GM23248 (cell line): ENCODE results near the gene RBFOX1. TPM values are rescaled to one million over a fixed set of nuclear protein-coding genes. Genes with fewer than 3 reads are reported as not detected.

Experiments used
- DNase-seq: peaks from one replicate; pipeline ENCODE4 v3.0.0-alpha.2; 2015
- H2AFZ ChIP-seq: fragments of 200-600 bp; sonication (generic); 2 replicates; pipeline ENCODE4 v1.6.1; 2016; ENCODE audit warnings: antibody characterized with exemption
- H3F3A ChIP-seq: fragments of 200-600 bp; sonication (generic); 2 replicates; pipeline ENCODE4 v1.6.1; 2016; ENCODE audit warnings: mild to moderate bottlenecking, antibody characterized with exemption, mixed run types; ENCODE audit not compliant: insufficient read depth
- H3K27ac ChIP-seq: fragments of 200-600 bp; sonication (generic); 2 replicates; pipeline ENCODE4 v1.5.1; 2016; ENCODE audit warnings: mild to moderate bottlenecking
- H3K27me3 ChIP-seq: fragments of 200-600 bp; sonication (generic); replicated peaks from 2 replicates; pipeline ENCODE4 v1.6.1; 2016; ENCODE audit warnings: mild to moderate bottlenecking; ENCODE audit not compliant: insufficient read depth
- H3K36me3 ChIP-seq: fragments of 200-600 bp; sonication (generic); 2 replicates; pipeline ENCODE4 v1.6.1; 2016; ENCODE audit warnings: low read depth, mild to moderate bottlenecking
- H3K4me1 ChIP-seq: fragments of 200-600 bp; sonication (generic); 2 replicates; pipeline ENCODE4 v1.6.1; 2016; ENCODE audit warnings: mild to moderate bottlenecking; ENCODE audit not compliant: insufficient read depth
- H3K4me2 ChIP-seq: fragments of 200-600 bp; sonication (generic); one replicate; pipeline ENCODE4 v1.6.1; 2016; ENCODE audit warnings: mild to moderate bottlenecking; ENCODE audit not compliant: unreplicated experiment
- H3K4me3 ChIP-seq: fragments of 200-600 bp; sonication (generic); 2 replicates; pipeline ENCODE4 v1.5.1; 2016; ENCODE audit warnings: mild to moderate bottlenecking
- H3K79me2 ChIP-seq: fragments of 200-600 bp; sonication (generic); 2 replicates; pipeline ENCODE4 v1.6.1; 2016; ENCODE audit warnings: mild to moderate bottlenecking; ENCODE audit not compliant: insufficient read depth
- H3K9ac ChIP-seq: fragments of 200-600 bp; sonication (generic); 2 replicates; pipeline ENCODE4 v1.6.1; 2016; ENCODE audit warnings: mild to moderate bottlenecking
- H3K9me2 ChIP-seq: fragments of 200-600 bp; sonication (generic); 2 replicates; pipeline ENCODE4 v1.6.1; 2016; ENCODE audit warnings: mixed run types, mild to moderate bottlenecking, moderate library complexity; ENCODE audit not compliant: insufficient read depth
- H3K9me3 ChIP-seq: fragments of 200-600 bp; sonication (generic); one replicate; pipeline ENCODE4 v1.6.1; 2017; ENCODE audit warnings: low read depth
- H4K20me1 ChIP-seq: fragments of 200-600 bp; sonication (generic); 2 replicates; pipeline ENCODE4 v1.6.0; 2016; ENCODE audit not compliant: insufficient read depth
- EZH2 ChIP-seq: fragments of 200-600 bp; sonication (generic); IDR thresholded peaks from 2 replicates; pipeline ENCODE4 v1.6.1; 2018; ENCODE audit warnings: antibody characterized with exemption, mild to moderate bottlenecking; ENCODE audit not compliant: insufficient read depth, poor library complexity, severe bottlenecking
- EZH2phosphoT487 ChIP-seq: fragments of 200-600 bp; sonication (generic); IDR thresholded peaks from 2 replicates; pipeline ENCODE4 v1.6.1; 2018; ENCODE audit warnings: antibody characterized with exemption, moderate library complexity, mild to moderate bottlenecking, low read depth; ENCODE audit not compliant: insufficient read depth
- WGBS, 2 experiments: methylation state at CpG; one replicate each; pipeline ENCODE4 v1.1.6; 2015 to 2017; ENCODE audit warnings: low lambda C conversion rate in 2 of 2, low coverage in 1 of 2; ENCODE audit errors: missing lambda C conversion rate in 2 of 2; 5-methylcytosine and 5-hydroxymethylcytosine counted together
- in situ Hi-C: fragments of 300-500 bp; cut with MboI; formaldehyde crosslinking; loops from 2 replicates; pipeline ENCODE4 v1.15.0; 2020
- polyA plus RNA-seq: library from polyadenylated mRNA; unstranded; fragments of >200 nt; fragmentation: Nextera tagmentation; extraction: Ambion mirVana; gene quantifications from 2 replicates; pipeline ENCODE4 v1.2.1, GENCODE V29; 2016
- total RNA-seq: library from RNA; depleted of rRNA; stranded (reverse); fragments of >200 nt; shearing (Covaris generic); gene quantifications from 2 replicates; pipeline ENCODE4 v1.2.3, GENCODE V29; 2014

Gene RBFOX1
- total and polyA plus RNA-seq, 2 experiments from 2014 or later = not detected

GRCh38 chr16:7638306-7638705 is 305.7 kb downstream of the RBFOX1 start:
- Histone ChIP-seq H3K4me2 (no peak overlapping the region), H3K27ac (no peak overlapping the region), H3K9me3 (no peaks in the 10 kb centered on the region), H2AFZ (no peak overlapping the region), H3K79me2 (no peaks in the 10 kb centered on the region), H3K27me3 (no peaks in the 10 kb centered on the region), H4K20me1 (no peaks in the 10 kb centered on the region), H3K9me2 (no peaks in the 10 kb centered on the region), H3F3A (no peaks in the 10 kb centered on the region), H3K4me1 (no peaks in the 10 kb centered on the region), H3K4me3 (no peak overlapping the region), H3K36me3 (no peaks in the 10 kb centered on the region), H3K9ac (no peak overlapping the region)
- DNase-seq = no peak
- WGBS, 2 experiments = 22 to 23% methylated on average over 5 of the region's 5 CpGs
- no peak for TF ChIP-seq EZH2phosphoT487
- TF ChIP-seq EZH2 = no peak
- in situ Hi-C loops = no loop called here

- 2 to 6% methylated on average over 3 of the region's 3 CpGs for WGBS, 2 experiments
- Histone ChIP-seq H3K27me3 (no peaks in the 10 kb centered on the region), H3F3A (no peaks in the 10 kb centered on the region), H3K4me1 (no peaks in the 10 kb centered on the region), H3K4me3 (no peak overlapping the region), H3K9me2 (no peaks in the 10 kb centered on the region), H3K9me3 (no peaks in the 10 kb centered on the region), H4K20me1 (no peaks in the 10 kb centered on the region), H3K36me3 (no peaks in the 10 kb centered on the region), H3K79me2 (no peaks in the 10 kb centered on the region), H3K4me2 (no peak overlapping the region), H2AFZ (no peak overlapping the region), H3K9ac (no peak overlapping the region), H3K27ac (no peak overlapping the region)
- TF ChIP-seq EZH2phosphoT487 = no peak
- TF ChIP-seq EZH2 = no peak
- in situ Hi-C loops = no loop called here
- DNase-seq = no peak
Measured at GRCh38 chr16:7640334-7640733, 307.7 kb downstream of the RBFOX1 start.

- Histone ChIP-seq H4K20me1 (no peaks in the 10 kb centered on the region), H3K27me3 (no peaks in the 10 kb centered on the region), H3F3A (no peaks in the 10 kb centered on the region), H2AFZ (no peak overlapping the region), H3K4me3 (no peak overlapping the region), H3K9me3 (no peaks in the 10 kb centered on the region), H3K9ac (no peak overlapping the region), H3K79me2 (no peaks in the 10 kb centered on the region), H3K9me2 (no peaks in the 10 kb centered on the region), H3K27ac (no peak overlapping the region), H3K4me2 (no peak overlapping the region), H3K36me3 (no peaks in the 10 kb centered on the region), H3K4me1 (no peaks in the 10 kb centered on the region)
- no peak for TF ChIP-seq EZH2phosphoT487
- no peak for TF ChIP-seq EZH2
- 18 to 20% methylated on average over 6 of the region's 6 CpGs for WGBS, 2 experiments
- no peak for DNase-seq
- in situ Hi-C loops = no loop called here
Measured at GRCh38 chr16:7644176-7644575, 311.5 kb downstream of the RBFOX1 start.

- Histone ChIP-seq H3K9me2 (no peaks in the 10 kb centered on the region), H2AFZ (no peak overlapping the region), H3K4me3 (no peak overlapping the region), H3K4me1 (no peaks in the 10 kb centered on the region), H3K36me3 (no peaks in the 10 kb centered on the region), H3K79me2 (no peaks in the 10 kb centered on the region), H3K27me3 (no peaks in the 10 kb centered on the region), H3F3A (no peaks in the 10 kb centered on the region), H3K9ac (no peak overlapping the region), H3K27ac (no peak overlapping the region), H3K9me3 (no peaks in the 10 kb centered on the region), H3K4me2 (no peak overlapping the region), H4K20me1 (no peaks in the 10 kb centered on the region)
- TF ChIP-seq EZH2 (no peak), EZH2phosphoT487 (no peak)
- DNase-seq = no peak
- in situ Hi-C loops = no loop called here
- 5 to 6% methylated on average over 5 of the region's 5 CpGs for WGBS, 2 experiments
Measured at GRCh38 chr16:7644811-7645210, 312.2 kb downstream of the RBFOX1 start.
